Measurements from ENCODE around the gene CNOT2.

The CNOT2 gene

DNA sequence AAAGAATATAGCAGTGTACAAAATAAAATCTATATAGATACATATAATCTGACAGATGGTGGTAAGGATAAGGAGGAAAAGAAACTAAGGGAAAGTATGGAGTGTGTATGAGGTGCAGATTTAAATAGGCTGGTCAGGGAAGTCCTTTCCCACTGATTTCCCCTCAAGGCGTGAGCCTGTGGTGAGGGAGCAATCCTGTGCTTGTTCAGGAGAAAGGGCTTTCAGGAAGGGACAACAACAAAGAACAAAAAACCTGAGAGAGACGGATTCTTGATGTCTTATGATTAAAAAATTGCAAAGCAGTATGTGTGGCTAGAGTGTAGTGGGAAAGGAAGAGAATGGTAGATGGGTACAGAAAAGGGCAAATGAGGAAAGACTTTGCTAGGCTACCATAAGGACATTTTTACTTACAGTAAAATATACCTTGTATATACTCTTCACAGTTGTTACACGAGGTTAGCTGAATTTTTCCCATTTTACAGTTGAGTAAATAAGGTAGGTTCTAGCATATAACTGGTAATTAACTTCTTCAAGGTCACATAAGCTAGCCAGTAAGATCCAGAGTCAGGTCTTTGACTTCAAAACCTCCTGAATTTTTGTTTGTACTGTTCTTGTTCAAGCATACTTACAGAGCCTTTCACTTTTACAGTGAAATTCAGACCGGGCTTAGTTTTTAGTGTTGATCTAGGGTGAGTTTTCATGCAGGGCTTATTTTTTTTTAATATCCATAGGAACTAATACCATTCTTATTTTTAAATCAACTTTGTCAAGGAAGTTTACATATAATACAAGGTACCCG is 15.6 kb downstream of the CNOT2 start:
- H3K9me3 Mint-ChIP-seq: no peaks in the 10 kb centered on the region
- DNase-seq (no peak), ATAC-seq (replicated peaks) (peak; percentile 27)
- H3K4me1 Mint-ChIP-seq (ENCODE audit: low read depth in 2 of 2): peaks cover 40 to 82% of the 10 kb centered on the region in 2 donors
- peaks cover 25% of the 10 kb centered on the region for H3K36me3 Mint-ChIP-seq (ENCODE audit: insufficient read depth)
- H3K4me3 Mint-ChIP-seq: no peak overlapping the region
- no peaks in the 10 kb centered on the region for H3K27me3 Mint-ChIP-seq
- H3K27ac Mint-ChIP-seq: peak overlapping the region in 1 of 2 donors; percentile 42

DNA sequence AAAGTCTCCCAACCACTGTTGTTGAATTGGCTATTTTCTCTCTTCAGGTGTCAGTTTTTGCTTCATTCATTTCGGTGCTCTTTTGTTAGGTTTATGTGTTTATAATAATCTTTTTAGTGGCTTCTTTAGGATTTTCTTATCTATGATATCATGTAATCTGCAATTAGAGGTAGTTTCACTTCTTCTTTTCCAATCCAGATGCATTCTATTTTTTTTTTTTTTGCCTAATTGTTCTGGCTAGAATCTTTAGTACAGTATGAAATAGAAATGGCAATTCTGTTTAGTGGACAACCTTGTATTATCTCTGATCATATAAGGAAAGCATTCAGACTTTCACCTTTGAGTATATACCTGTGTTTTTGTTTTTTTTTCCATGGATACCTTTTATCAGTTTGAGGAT is 17.4 kb downstream of the CNOT2 start:
- Mint-ChIP-seq H3K36me3 (ENCODE audit: insufficient read depth) (peaks cover 20% of the 10 kb centered on the region), H3K9me3 (no peaks in the 10 kb centered on the region), H3K27me3 (no peaks in the 10 kb centered on the region), H3K27ac (no peak overlapping the region), H3K4me3 (peak overlapping the region in 1 of 2 donors; percentile 14), H3K4me1 (ENCODE audit: low read depth in 2 of 2) (peaks cover 40 to 83% of the 10 kb centered on the region in 2 donors)
- ATAC-seq (replicated peaks) (no peak), DNase-seq (no peak)

DNA sequence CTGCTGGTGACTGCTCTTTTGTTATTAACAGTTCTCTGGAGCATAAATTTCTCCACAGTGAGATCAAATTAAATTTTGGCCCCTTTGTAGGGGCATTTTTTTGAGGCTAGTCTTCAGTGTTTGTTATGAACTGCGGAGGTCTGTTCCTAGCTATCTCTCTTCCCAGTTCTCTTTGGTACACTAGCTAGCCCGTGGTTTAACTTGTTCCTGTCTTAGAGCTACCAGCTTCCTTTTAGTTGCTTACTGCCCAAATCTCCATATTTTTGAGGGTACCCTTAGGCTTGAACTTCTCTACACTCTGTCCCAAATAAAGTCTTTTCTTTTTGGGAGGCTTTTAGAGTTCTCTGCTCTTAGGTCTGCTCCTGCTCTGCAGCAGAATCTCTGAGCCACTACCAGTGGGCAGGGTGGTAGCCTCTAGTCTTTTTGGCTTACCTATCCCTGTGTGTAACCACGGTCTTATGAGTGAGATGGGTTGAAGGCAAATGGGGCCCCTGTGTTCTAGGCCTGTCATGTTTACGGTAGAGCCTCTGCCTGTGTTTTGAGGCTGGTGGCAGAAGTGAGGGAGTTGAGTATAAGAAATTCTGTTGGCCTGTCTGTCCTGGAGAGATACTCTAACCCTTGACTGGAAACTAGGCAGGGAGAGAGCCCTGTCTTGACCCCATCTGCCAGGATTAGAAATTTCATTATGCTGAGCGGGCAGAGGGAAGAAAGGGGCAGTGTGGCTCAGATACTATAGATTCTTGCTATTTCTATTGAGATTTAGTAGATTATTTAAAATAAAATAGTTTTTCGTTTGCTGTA is 21.0 kb downstream of the CNOT2 start:
- H3K4me3 Mint-ChIP-seq: peak overlapping the region in 1 of 2 donors; percentile 32
- H3K4me1 Mint-ChIP-seq (ENCODE audit: low read depth in 2 of 2): peaks cover 45 to 85% of the 10 kb centered on the region in 2 donors

DNA sequence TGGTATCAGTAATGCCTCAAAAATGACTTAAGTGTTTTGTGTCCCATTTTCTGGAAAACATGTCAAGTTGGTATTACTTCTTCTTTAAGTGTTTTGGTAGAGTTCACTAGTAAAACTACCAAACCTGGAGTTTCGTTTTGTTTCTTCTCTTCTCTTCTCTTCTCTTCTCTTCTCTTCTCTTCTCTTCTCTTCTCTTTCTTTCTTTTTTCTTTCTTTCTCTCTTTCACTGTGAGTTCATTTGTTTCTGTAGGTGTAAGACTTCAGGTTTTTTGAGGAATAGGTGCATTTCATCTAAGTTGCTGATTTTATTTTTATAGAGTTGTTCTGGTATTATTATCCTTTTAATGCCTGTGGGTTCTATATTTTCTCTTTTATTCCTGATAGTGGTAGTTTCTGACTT is 21.9 kb downstream of the CNOT2 start:
- DNase-seq: no peak
- Mint-ChIP-seq H3K9me3 (no peaks in the 10 kb centered on the region), H3K27me3 (no peaks in the 10 kb centered on the region), H3K4me1 (ENCODE audit: low read depth in 2 of 2) (peaks cover 39 to 83% of the 10 kb centered on the region in 2 donors), H3K27ac (peak overlapping the region in 1 of 2 donors; percentile 1), H3K36me3 (ENCODE audit: insufficient read depth) (peaks cover 20% of the 10 kb centered on the region), H3K4me3 (peak overlapping the region in 1 of 2 donors; percentile 21)
- no peak for ATAC-seq (replicated peaks)

More for the DNA sequence above, 21.0 kb downstream of the CNOT2 start:
- Mint-ChIP-seq H3K36me3 (ENCODE audit: insufficient read depth) (peaks cover 20% of the 10 kb centered on the region), H3K27ac (no peak overlapping the region), H3K27me3 (no peaks in the 10 kb centered on the region), H3K9me3 (no peaks in the 10 kb centered on the region)
- ATAC-seq (replicated peaks) (peak; percentile 29), DNase-seq (no peak)

DNA sequence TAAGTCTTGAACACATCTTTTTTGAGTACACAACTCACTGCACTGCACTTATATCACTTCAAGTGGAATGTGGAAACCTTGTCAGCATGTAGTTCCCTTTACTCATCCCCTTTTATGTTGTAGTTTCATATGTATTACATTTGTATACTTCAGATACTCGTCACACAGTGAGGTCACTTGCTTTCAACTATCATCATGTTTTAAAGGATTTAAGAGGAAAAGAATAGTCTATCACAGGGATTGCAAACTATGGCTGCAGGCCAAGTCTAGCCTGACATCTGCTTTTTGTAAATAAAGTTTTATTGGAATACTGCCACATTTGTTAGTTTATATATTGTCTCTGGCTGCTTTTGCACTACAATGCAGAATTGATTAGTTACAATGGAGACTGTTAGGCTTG is 24.3 kb downstream of the CNOT2 start:
- DNase-seq (no peak), ATAC-seq (replicated peaks) (no peak)
- Mint-ChIP-seq H3K4me1 (ENCODE audit: low read depth in 2 of 2) (peaks cover 43 to 85% of the 10 kb centered on the region in 2 donors), H3K9me3 (no peaks in the 10 kb centered on the region), H3K27ac (peak overlapping the region in 1 of 2 donors; percentile 45), H3K36me3 (ENCODE audit: insufficient read depth) (peaks cover 11% of the 10 kb centered on the region), H3K27me3 (no peaks in the 10 kb centered on the region), H3K4me3 (peak overlapping the region in 1 of 2 donors; percentile 9)

DNA sequence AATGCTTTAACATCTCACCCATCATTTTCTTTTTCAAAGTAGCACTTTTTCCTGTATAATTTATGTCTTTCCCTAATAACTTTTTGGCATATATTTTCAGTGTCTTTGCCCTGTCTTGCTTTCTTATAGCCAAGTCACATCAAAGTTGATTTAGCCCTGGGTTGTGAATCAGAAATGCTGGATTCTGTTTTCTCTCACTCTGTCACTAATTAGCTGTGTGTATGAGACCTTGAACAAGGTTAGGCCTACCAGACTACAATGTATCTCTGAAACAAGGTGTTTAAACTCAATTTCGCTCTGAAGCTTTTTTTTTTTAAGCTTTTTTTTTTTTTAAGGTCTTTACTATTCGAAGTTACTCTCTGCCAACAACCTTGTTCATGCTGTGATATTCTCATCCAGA is 25.7 kb downstream of the CNOT2 start:
- ATAC-seq (replicated peaks): no peak
- no peaks in the 10 kb centered on the region for H3K9me3 Mint-ChIP-seq
- H3K4me3 Mint-ChIP-seq: no peak overlapping the region

DNA sequence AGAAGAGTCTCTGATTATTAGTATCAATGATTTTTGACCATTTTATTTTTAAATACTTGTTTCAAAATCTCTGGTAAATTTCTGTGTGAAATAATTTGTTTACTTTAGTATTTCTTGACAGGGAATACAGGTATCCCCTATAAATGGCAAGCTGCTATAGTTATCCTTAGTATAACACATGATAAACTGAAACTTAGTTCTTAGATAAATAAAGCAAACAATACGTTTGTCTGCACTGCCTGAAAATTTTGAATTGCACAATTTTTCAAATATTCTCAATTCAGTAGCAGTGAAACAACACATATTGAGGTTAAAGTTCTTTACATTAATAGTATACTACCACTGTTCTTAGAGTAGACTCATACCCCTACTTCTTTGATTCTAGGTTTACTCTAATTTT is 26.9 kb downstream of the CNOT2 start:
- Mint-ChIP-seq H3K4me1 (ENCODE audit: low read depth in 2 of 2) (peaks cover 43 to 84% of the 10 kb centered on the region in 2 donors), H3K9me3 (no peaks in the 10 kb centered on the region), H3K4me3 (no peak overlapping the region), H3K27me3 (no peaks in the 10 kb centered on the region), H3K36me3 (ENCODE audit: insufficient read depth) (peaks cover 6% of the 10 kb centered on the region), H3K27ac (no peak overlapping the region)
- ATAC-seq (replicated peaks) (no peak), DNase-seq (no peak)

More for the DNA sequence above, 25.7 kb downstream of the CNOT2 start:
- Mint-ChIP-seq H3K27me3 (no peaks in the 10 kb centered on the region), H3K27ac (peak overlapping the region in 1 of 2 donors; percentile 19), H3K4me1 (ENCODE audit: low read depth in 2 of 2) (peaks cover 46 to 83% of the 10 kb centered on the region in 2 donors), H3K36me3 (ENCODE audit: insufficient read depth) (peaks cover 5% of the 10 kb centered on the region)
- DNase-seq: no peak

DNA sequence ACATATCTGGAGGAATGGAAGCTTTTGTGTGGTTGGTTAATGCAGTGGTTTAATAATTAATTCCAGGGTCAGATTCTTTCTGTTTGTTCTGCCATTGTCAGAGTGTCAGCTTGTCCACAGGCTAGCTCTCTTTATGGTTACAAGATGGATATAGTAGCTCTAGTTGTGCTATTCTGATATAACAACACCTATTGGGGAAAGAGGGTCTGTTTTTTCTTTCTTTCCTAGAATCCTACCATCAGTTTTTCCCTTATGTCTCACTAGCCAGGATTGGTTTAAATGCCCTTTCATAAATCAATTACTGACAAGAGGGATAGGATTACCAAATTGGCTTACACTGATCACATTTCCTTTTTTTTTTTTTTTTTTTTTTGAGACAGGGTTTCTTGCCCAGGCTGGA is 27.8 kb downstream of the CNOT2 start:
- Mint-ChIP-seq H3K27me3 (no peaks in the 10 kb centered on the region), H3K27ac (peak overlapping the region in 1 of 2 donors; percentile 10), H3K36me3 (ENCODE audit: insufficient read depth) (peaks cover 11% of the 10 kb centered on the region), H3K4me1 (ENCODE audit: low read depth in 2 of 2) (peaks cover 46 to 86% of the 10 kb centered on the region in 2 donors), H3K4me3 (peak overlapping the region in 1 of 2 donors; percentile 7), H3K9me3 (no peaks in the 10 kb centered on the region)
- DNase-seq (no peak), ATAC-seq (replicated peaks) (no peak)

DNA sequence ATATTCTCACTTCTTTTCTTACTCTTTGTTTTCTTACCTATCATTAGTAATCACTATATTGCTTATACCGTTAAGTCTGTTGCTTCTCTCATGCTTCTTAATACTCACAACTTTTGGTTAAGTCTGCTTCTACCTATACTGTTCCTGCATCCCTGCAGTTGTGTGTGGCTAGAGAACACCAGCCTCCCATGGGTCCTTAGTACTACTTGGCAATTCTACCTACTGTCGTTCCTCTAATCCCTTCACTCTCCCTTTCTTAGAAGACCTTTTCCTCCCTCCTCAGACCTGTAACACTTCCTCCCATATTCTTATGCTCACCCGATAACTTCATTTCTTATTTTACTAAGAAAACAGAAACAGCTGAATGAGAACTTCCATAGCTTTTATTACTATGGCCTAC is 29.3 kb downstream of the CNOT2 start:
- Mint-ChIP-seq H3K9me3 (no peaks in the 10 kb centered on the region), H3K27me3 (no peaks in the 10 kb centered on the region), H3K4me3 (peak overlapping the region in 1 of 2 donors; percentile 23), H3K4me1 (ENCODE audit: low read depth in 2 of 2) (peaks cover 40 to 80% of the 10 kb centered on the region in 2 donors), H3K36me3 (ENCODE audit: insufficient read depth) (peaks cover 6% of the 10 kb centered on the region), H3K27ac (peak overlapping the region in 1 of 2 donors; percentile 33)
- no peak for DNase-seq
- no peak for ATAC-seq (replicated peaks)

DNA sequence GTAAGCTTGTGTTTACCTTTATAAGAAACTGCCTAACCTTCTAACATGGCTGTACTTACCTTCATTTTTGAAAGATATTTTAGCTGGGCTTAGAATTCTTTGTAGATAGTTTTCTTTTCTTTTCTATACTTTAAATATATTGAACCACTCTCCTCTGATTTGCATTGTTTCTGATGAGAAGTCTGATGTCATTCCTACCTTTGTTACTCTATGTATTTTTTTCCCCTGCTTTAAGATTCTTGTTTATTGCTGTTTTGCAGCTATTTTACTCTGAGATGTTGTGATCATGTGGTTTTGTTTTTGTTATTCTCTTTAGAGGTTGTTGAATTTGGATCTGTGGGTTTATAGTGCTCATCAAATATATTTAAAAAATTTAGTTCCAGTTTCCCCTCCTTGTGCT is 31.8 kb downstream of the CNOT2 start:
- H3K4me1 Mint-ChIP-seq (ENCODE audit: low read depth in 2 of 2): peaks cover 43 to 80% of the 10 kb centered on the region in 2 donors
- ATAC-seq (replicated peaks) (no peak), DNase-seq (no peak)
- H3K9me3 Mint-ChIP-seq: no peaks in the 10 kb centered on the region
- H3K27me3 Mint-ChIP-seq: no peaks in the 10 kb centered on the region
- peaks cover 25% of the 10 kb centered on the region for H3K36me3 Mint-ChIP-seq (ENCODE audit: insufficient read depth)
- H3K4me3 Mint-ChIP-seq: peak overlapping the region in 1 of 2 donors; percentile 7
- H3K27ac Mint-ChIP-seq: peak overlapping the region in 1 of 2 donors; percentile 16

DNA sequence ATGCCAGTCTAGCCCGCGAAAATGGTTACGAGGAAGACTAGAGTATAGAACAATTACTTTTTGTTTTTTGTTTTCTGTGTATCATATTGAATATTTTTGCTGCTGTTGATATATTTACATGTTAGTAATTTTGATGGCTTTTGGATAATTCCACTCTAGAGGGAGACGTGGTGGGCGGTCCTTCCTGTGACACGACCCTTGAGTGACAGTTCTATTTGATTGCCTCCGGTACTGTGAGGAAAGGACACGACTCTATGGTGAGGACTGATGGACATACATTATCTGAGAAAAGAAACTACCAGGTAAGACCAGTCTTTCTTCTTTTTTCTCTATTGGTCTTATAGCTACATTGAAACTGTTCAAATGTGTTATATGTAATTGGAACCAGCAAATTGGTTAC is 34.7 kb downstream of the CNOT2 start:
- Mint-ChIP-seq H3K36me3 (ENCODE audit: insufficient read depth) (peaks cover 30% of the 10 kb centered on the region), H3K4me1 (ENCODE audit: low read depth in 2 of 2) (peaks cover 32 to 66% of the 10 kb centered on the region in 2 donors), H3K9me3 (no peaks in the 10 kb centered on the region), H3K27ac (peak overlapping the region; percentile 32 to 52), H3K27me3 (no peaks in the 10 kb centered on the region), H3K4me3 (no peak overlapping the region)
- ATAC-seq (replicated peaks) (no peak), DNase-seq (no peak)

DNA sequence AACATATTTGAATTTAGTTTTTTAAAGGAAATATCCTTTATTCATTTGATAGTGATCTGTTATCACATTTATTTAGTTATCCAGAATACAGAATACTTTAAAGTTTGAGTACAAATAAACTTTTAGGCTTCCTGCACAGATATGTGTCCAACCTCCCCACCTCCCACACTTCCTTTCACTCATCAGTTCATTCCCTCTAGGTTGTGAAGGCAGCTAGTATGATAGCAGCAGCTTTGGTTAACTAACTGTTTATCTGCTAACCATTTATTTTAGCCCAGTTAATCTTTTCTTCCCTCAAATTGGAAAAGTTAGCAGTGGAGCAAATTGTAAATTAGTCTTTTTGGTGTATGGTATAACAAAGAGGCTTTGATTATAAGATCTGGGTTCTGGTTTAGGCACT is 35.7 kb downstream of the CNOT2 start:
- Mint-ChIP-seq H3K4me1 (ENCODE audit: low read depth in 2 of 2) (peaks cover 30 to 59% of the 10 kb centered on the region in 2 donors), H3K36me3 (ENCODE audit: insufficient read depth) (peaks cover 38% of the 10 kb centered on the region), H3K4me3 (no peak overlapping the region), H3K27ac (peak overlapping the region in 1 of 2 donors; percentile 26), H3K9me3 (no peaks in the 10 kb centered on the region), H3K27me3 (no peaks in the 10 kb centered on the region)
- DNase-seq (no peak), ATAC-seq (replicated peaks) (no peak)

DNA sequence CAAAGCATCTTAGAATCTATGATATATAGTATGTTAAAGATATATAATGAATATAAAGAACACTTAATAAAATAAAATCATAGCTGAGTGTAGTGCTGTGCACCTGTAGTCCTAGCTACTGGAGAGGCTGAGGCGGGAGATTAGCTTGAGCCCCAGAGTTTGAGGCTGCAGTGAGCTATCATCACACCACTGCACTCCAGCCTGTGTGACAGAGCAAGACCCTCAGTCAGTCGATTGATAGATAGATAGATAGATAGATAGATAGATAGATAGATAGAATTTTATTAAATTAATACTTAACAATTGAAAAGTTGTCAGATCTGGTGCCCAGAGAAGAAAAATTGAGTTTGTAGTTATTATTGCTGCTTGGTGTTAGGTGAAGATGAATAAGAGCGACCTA is 40.0 kb downstream of the CNOT2 start:
- Mint-ChIP-seq H3K9me3 (no peaks in the 10 kb centered on the region), H3K27me3 (no peaks in the 10 kb centered on the region), H3K36me3 (ENCODE audit: insufficient read depth) (peaks cover 44% of the 10 kb centered on the region), H3K4me3 (no peak overlapping the region), H3K27ac (no peak overlapping the region), H3K4me1 (ENCODE audit: low read depth in 2 of 2) (peaks cover 21 to 44% of the 10 kb centered on the region in 2 donors)
- no peak for ATAC-seq (replicated peaks)
- DNase-seq: no peak

Data from effector memory CD8-positive, alpha-beta T cell (primary cell).